NCI-H2196 (cell line): ENCODE data around the gene GSTK1.
"Not testable (repeated sequence)": the region's sequence is repeated elsewhere in the genome, so short reads cannot be mapped to it uniquely, and the experiment has no call there.

Experiments used
- DNase-seq: peaks from one replicate; lab custom pipeline; 2025; ENCODE audit not compliant: unreplicated experiment; lab: John Stamatoyannopoulos, UW

Gene GSTK1

GRCh38 chr7:143263266-143264195, at the start of gene GSTK1:
TSS of gene GSTK1 (plus strand) at chr7:143263441. CDS start at chr7:143263514, 73 bp downstream.
- DNase-seq, result peak; percentile 59

- not testable (repeated sequence) for DNase-seq
Measured at GRCh38 chr7:143213478-143213877, 49.8 kb upstream of the GSTK1 start.

GRCh38 chr7:143214789-143215679, 48.2 kb upstream of the GSTK1 start:
- DNase-seq, result peak; percentile 78

GRCh38 chr7:143216151-143216550, 47.1 kb upstream of the GSTK1 start:
- DNase-seq, result no peak

GRCh38 chr7:143216686-143217085, 46.6 kb upstream of the GSTK1 start:
- no peak for DNase-seq

GRCh38 chr7:143217806-143218205, 45.4 kb upstream of the GSTK1 start:
- DNase-seq, result no peak

- DNase-seq, result no peak
Measured at GRCh38 chr7:143221286-143221685, 42.0 kb upstream of the GSTK1 start.

GRCh38 chr7:143221737-143222136, 41.5 kb upstream of the GSTK1 start, which contains the start of gene TAS2R40:
TSS of gene TAS2R40 (plus strand) at chr7:143222037. CDS start at chr7:143222079, 42 bp downstream.
- no peak for DNase-seq

GRCh38 chr7:143222782-143223181, 40.5 kb upstream of the GSTK1 start:
- no peak for DNase-seq

GRCh38 chr7:143223784-143224183, 39.5 kb upstream of the GSTK1 start:
- DNase-seq, result no peak

GRCh38 chr7:143225047-143225446, 38.2 kb upstream of the GSTK1 start:
- DNase-seq, result no peak

- DNase-seq, result no peak
Measured at GRCh38 chr7:143227806-143228205, 35.4 kb upstream of the GSTK1 start.

GRCh38 chr7:143229054-143229790, 34.0 kb upstream of the GSTK1 start:
- no peak for DNase-seq

GRCh38 chr7:143230602-143231457, 32.4 kb upstream of the GSTK1 start:
- no peak for DNase-seq

- no peak for DNase-seq
Measured at GRCh38 chr7:143233816-143234532, 29.3 kb upstream of the GSTK1 start.

GRCh38 chr7:143234533-143234875, 28.7 kb upstream of the GSTK1 start:
- no peak for DNase-seq

- no peak for DNase-seq
Measured at GRCh38 chr7:143235561-143235960, 27.7 kb upstream of the GSTK1 start.

GRCh38 chr7:143236408-143236990, 26.7 kb upstream of the GSTK1 start:
- DNase-seq, result no peak

GRCh38 chr7:143237366-143237765, 25.9 kb upstream of the GSTK1 start:
- no peak for DNase-seq
